GM23338 (cell line): ENCODE measurements around the gene VPS41. TPM values are rescaled to one million over a fixed set of nuclear protein-coding genes. Genes with fewer than 3 reads are reported as not detected.

ENCODE experiments used
- ATAC-seq: fragments of 200-7000 bp; cut with Tn5 transposase; 3 replicates; pipeline ENCODE4 v1.9.1; 2020
- DNase-seq: peaks from one replicate; pipeline ENCODE4 v3.0.0-alpha.2; 2015; ENCODE audit warnings: low spot score
- H2AFZ ChIP-seq: fragments of 200-600 bp; sonication (generic); 2 replicates; pipeline ENCODE4 v1.8.0; 2016; ENCODE audit warnings: antibody characterized with exemption, mild to moderate bottlenecking, moderate library complexity
- H3F3A ChIP-seq: fragments of 200-600 bp; sonication (generic); replicated peaks from 2 replicates; pipeline ENCODE4 v1.8.0; 2017; ENCODE audit warnings: antibody characterized with exemption, mixed run types, low read depth
- H3K27ac ChIP-seq: fragments of 200-600 bp; sonication (generic); 2 replicates; pipeline ENCODE4 v1.6.1; 2016; ENCODE audit warnings: low read depth
- H3K27me3 ChIP-seq: fragments of 200-600 bp; sonication (generic); 2 replicates; pipeline ENCODE4 v1.8.0; 2016; ENCODE audit warnings: mild to moderate bottlenecking, mixed run types, moderate library complexity; ENCODE audit not compliant: insufficient read depth
- H3K36me3 ChIP-seq: fragments of 200-600 bp; sonication (generic); 2 replicates; pipeline ENCODE4 v1.8.0; 2016; ENCODE audit warnings: mild to moderate bottlenecking; ENCODE audit not compliant: insufficient read depth
- H3K4me1 ChIP-seq: fragments of 200-600 bp; sonication (generic); 2 replicates; pipeline ENCODE4 v1.8.0; 2016; ENCODE audit warnings: mild to moderate bottlenecking, moderate library complexity; ENCODE audit not compliant: insufficient read depth
- H3K4me2 ChIP-seq: fragments of 200-600 bp; sonication (generic); 2 replicates; pipeline ENCODE4 v1.7.1; 2017; ENCODE audit warnings: mixed run types
- H3K4me3 ChIP-seq: fragments of 200-600 bp; sonication (generic); 2 replicates; pipeline ENCODE4 v1.6.1; 2016; ENCODE audit warnings: mixed run types
- H3K79me2 ChIP-seq: fragments of 200-600 bp; sonication (generic); replicated peaks from 2 replicates; pipeline ENCODE4 v1.8.0; 2017; ENCODE audit warnings: mild to moderate bottlenecking; ENCODE audit not compliant: insufficient read depth
- H3K9me2 ChIP-seq: fragments of 200-600 bp; sonication (generic); 2 replicates; pipeline ENCODE4 v1.8.0; 2017; ENCODE audit not compliant: insufficient read depth
- H4K20me1 ChIP-seq: fragments of 200-600 bp; sonication (generic); replicated peaks from 2 replicates; pipeline ENCODE4 v1.8.0; 2017; ENCODE audit warnings: mild to moderate bottlenecking; ENCODE audit not compliant: insufficient read depth
- H3K27ac Mint-ChIP-seq: 2 replicates; pipeline ENCODE4 v1.8.0; 2020; ENCODE audit warnings: inconsistent platforms, mild to moderate bottlenecking, moderate library complexity, mixed read lengths
- H3K27me3 Mint-ChIP-seq: 3 replicates; pipeline ENCODE4 v1.8.0; 2022; ENCODE audit warnings: low read depth, mild to moderate bottlenecking, moderate library complexity, mixed read lengths, inconsistent platforms; ENCODE audit not compliant: insufficient read depth, poor library complexity
- H3K36me3 Mint-ChIP-seq: 3 replicates; pipeline ENCODE4 v1.8.0; 2021; ENCODE audit warnings: low read depth, mild to moderate bottlenecking, inconsistent platforms, moderate library complexity, mixed read lengths
- H3K4me1 Mint-ChIP-seq: 3 replicates; pipeline ENCODE4 v1.8.0; 2020; ENCODE audit warnings: mild to moderate bottlenecking, inconsistent platforms, mixed read lengths
- H3K4me3 Mint-ChIP-seq: 3 replicates; pipeline ENCODE4 v1.8.0; 2021; ENCODE audit warnings: moderate library complexity, mild to moderate bottlenecking, inconsistent platforms, mixed read lengths
- H3K9me3 Mint-ChIP-seq: 3 replicates; pipeline ENCODE4 v1.8.0; 2020; ENCODE audit warnings: moderate library complexity, mild to moderate bottlenecking, inconsistent platforms, mixed read lengths
- CREB1 ChIP-seq: fragments of 250-450 bp; sonication (Bioruptor Pico); IDR thresholded peaks from 2 replicates; pipeline ENCODE4 v1.5.0; 2020; ENCODE audit warnings: low read depth, mild to moderate bottlenecking, moderate library complexity
- CTCF ChIP-seq, 2 experiments: fragments of 200-600 bp in 1 of 2; sonication (generic) in 1 of 2; conservative IDR thresholded peaks; 2 replicates each; pipeline versions ENCODE4 v1.5.1 to v1.6.1; 2016 to 2017; ENCODE audit warnings: antibody characterized with exemption in 2 of 2, low read depth in 2 of 2, mild to moderate bottlenecking in 2 of 2, moderate library complexity in 1 of 2
- EZH2 ChIP-seq: fragments of 200-600 bp; sonication (generic); IDR thresholded peaks from one replicate; pipeline ENCODE4 v1.8.0; 2017; ENCODE audit warnings: antibody characterized with exemption, mild to moderate bottlenecking, low read depth; ENCODE audit not compliant: unreplicated experiment
- JUNB ChIP-seq: IDR thresholded peaks from one replicate; pipeline ENCODE4 v1.6.1; 2016; ENCODE audit warnings: antibody characterized with exemption; ENCODE audit not compliant: unreplicated experiment
- NANOG ChIP-seq: IDR thresholded peaks from 2 replicates; pipeline ENCODE4 v1.6.1; 2016; ENCODE audit warnings: antibody characterized with exemption, borderline replicate concordance
- POLR2AphosphoS5 ChIP-seq: IDR thresholded peaks from 2 replicates; pipeline ENCODE4 v1.6.1; 2016; ENCODE audit warnings: antibody characterized with exemption, low read depth
- STAT1 ChIP-seq: IDR thresholded peaks from one replicate; pipeline ENCODE4 v1.6.1; 2016; ENCODE audit warnings: antibody characterized with exemption; ENCODE audit not compliant: unreplicated experiment
- ZNF114 ChIP-seq: fragments of 250-450 bp; sonication (Bioruptor Pico); IDR thresholded peaks from 2 replicates; pipeline ENCODE4 v1.5.0; 2020; ENCODE audit warnings: mild to moderate bottlenecking, moderate library complexity
- ZNF331 ChIP-seq: fragments of 250-450 bp; sonication (Bioruptor Pico); IDR thresholded peaks from 2 replicates; pipeline ENCODE4 v1.5.0; 2020; ENCODE audit warnings: low read depth, mild to moderate bottlenecking, moderate library complexity
- ZNF462 ChIP-seq: fragments of 250-450 bp; sonication (Bioruptor Pico); IDR thresholded peaks from 2 replicates; pipeline ENCODE4 v1.5.0; 2020; ENCODE audit warnings: mild to moderate bottlenecking, moderate library complexity
- polyA plus RNA-seq: library from polyadenylated mRNA; unstranded; fragments of >200 nt; fragmentation: Nextera tagmentation; extraction: Ambion mirVana; gene quantifications from 2 replicates; pipeline ENCODE4 v1.2.1, GENCODE V29; 2016
- total RNA-seq: library from RNA; depleted of rRNA; stranded (reverse); fragments of >200 nt; shearing (Covaris generic); gene quantifications from 2 replicates; pipeline ENCODE4 v1.2.3, GENCODE V29; 2014
- TF ChIP-seq, protein P1 (sequence below): IDR thresholded peaks from 2 replicates; pipeline ENCODE4 v1.6.1; 2016; ENCODE audit warnings: antibody characterized with exemption

VPS41 gene
- total and polyA plus RNA-seq, 2 experiments from 2014 or later = 20.2 to 41.2 TPM

DNA sequence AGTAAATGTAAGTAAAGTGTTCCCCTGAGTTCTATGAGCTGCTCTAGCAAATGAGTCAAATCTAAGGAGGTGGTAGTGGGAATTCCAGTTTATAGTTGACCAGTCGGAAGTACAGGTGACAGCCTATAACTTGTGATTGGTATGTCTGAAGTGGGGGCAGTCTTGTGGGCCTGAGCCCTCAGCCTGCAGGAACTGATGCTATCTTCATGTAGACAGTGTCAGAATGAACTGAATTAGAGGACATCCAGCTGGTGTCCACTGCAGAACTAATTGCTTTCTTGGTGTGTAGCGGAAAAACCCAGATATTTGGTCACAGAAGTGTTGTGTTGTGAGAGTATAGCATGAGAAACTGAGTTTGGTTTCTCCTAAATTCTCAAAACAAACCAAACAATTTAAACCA lies 150.0 kb downstream of the VPS41 start (continued):
- TF ChIP-seq CTCF (conservative IDR thresholded peaks at IDR 0.05; ENCODE audit: low read depth in 2 of 2) (no peak), JUNB (no peak)

- Mint-ChIP-seq H3K27me3 (no peaks in the 10 kb centered on the region), H3K4me1 (peaks cover 32% of the 10 kb centered on the region)
Observed at GRCh38 chr7:38757931-38758330, 151.1 kb downstream of the VPS41 start.

More at GRCh38 chr7:38757931-38758330, 151.1 kb downstream of the VPS41 start:
- Mint-ChIP-seq H3K4me3 (no peak overlapping the region), H3K9me3 (no peaks in the 10 kb centered on the region), H3K36me3 (peaks cover 14% of the 10 kb centered on the region), H3K27ac (no peak overlapping the region)
- TF ChIP-seq EZH2 = no peak
- TF ChIP-seq STAT1 = no peak
- no peak for TF ChIP-seq ZNF114 (CRISPR knock-in tag)
- TF ChIP-seq ZNF331 = no peak
- TF ChIP-seq CREB1 = no peak
- TF ChIP-seq NANOG = no peak
- TF ChIP-seq POLR2AphosphoS5 = no peak
- no peak for TF ChIP-seq ZNF462 (CRISPR knock-in tag)
- TF ChIP-seq, protein P1, sequence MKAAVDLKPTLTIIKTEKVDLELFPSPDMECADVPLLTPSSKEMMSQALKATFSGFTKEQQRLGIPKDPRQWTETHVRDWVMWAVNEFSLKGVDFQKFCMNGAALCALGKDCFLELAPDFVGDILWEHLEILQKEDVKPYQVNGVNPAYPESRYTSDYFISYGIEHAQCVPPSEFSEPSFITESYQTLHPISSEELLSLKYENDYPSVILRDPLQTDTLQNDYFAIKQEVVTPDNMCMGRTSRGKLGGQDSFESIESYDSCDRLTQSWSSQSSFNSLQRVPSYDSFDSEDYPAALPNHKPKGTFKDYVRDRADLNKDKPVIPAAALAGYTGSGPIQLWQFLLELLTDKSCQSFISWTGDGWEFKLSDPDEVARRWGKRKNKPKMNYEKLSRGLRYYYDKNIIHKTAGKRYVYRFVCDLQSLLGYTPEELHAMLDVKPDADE = no peak
- TF ChIP-seq CTCF (conservative IDR thresholded peaks at IDR 0.05; ENCODE audit: low read depth in 2 of 2) = no peak
- Histone ChIP-seq H3K4me3 (no peak overlapping the region), H4K20me1 (no peaks in the 10 kb centered on the region), H2AFZ (no peak overlapping the region), H3K4me2 (no peak overlapping the region), H3F3A (no peaks in the 10 kb centered on the region), H3K9me2 (no peaks in the 10 kb centered on the region), H3K4me1 (peaks cover 22% of the 10 kb centered on the region), H3K79me2 (no peaks in the 10 kb centered on the region), H3K27me3 (no peaks in the 10 kb centered on the region), H3K36me3 (no peaks in the 10 kb centered on the region; the same call in 1 of the 2 replicates), H3K27ac (no peak overlapping the region)
- no peak for DNase-seq
- no peak for ATAC-seq
